HG03354 (cell line): ENCODE measurements around the gene DNAJC10.
"Not testable (repeated sequence)": the region's sequence is repeated elsewhere in the genome, so short reads cannot be mapped to it uniquely, and the experiment has no call there.

Source experiments
- ATAC-seq: cut with Tn5 transposase; IDR thresholded peaks from one replicate; pipeline ENCODE4 v1.9.1; 2021; ENCODE audit warnings: mild to moderate bottlenecking; ENCODE audit not compliant: unreplicated experiment, poor library complexity, severe bottlenecking

The DNAJC10 gene

GRCh38 chr2:182719116-182719515, 3.1 kb downstream of the DNAJC10 start:
- ATAC-seq: not testable (repeated sequence)

- no peak for ATAC-seq
Observed at GRCh38 chr2:182724656-182725055, 8.6 kb downstream of the DNAJC10 start.

- peak; percentile 59 for ATAC-seq
Observed at GRCh38 chr2:182726473-182726872, 10.4 kb downstream of the DNAJC10 start.

GRCh38 chr2:182728014-182728413, 12.0 kb downstream of the DNAJC10 start:
- ATAC-seq: no peak

- no peak for ATAC-seq
Observed at GRCh38 chr2:182729710-182730339, 13.8 kb downstream of the DNAJC10 start.

GRCh38 chr2:182730486-182730885, 14.4 kb downstream of the DNAJC10 start:
- ATAC-seq: no peak

- ATAC-seq: no peak
Observed at GRCh38 chr2:182732736-182733135, 16.7 kb downstream of the DNAJC10 start.

- ATAC-seq: no peak
Observed at GRCh38 chr2:182733572-182733971, 17.5 kb downstream of the DNAJC10 start.

- ATAC-seq: not testable (repeated sequence)
Observed at GRCh38 chr2:182736856-182737255, 20.8 kb downstream of the DNAJC10 start.

GRCh38 chr2:182740701-182741100, 24.6 kb downstream of the DNAJC10 start:
- ATAC-seq: no peak

GRCh38 chr2:182741620-182742019, 25.6 kb downstream of the DNAJC10 start:
- ATAC-seq: no peak

- ATAC-seq: no peak
Observed at GRCh38 chr2:182744490-182744889, 28.4 kb downstream of the DNAJC10 start.

GRCh38 chr2:182745061-182745460, 29.0 kb downstream of the DNAJC10 start:
- ATAC-seq: no peak

- not testable (repeated sequence) for ATAC-seq
Observed at GRCh38 chr2:182745894-182746293, 29.8 kb downstream of the DNAJC10 start.

GRCh38 chr2:182754231-182754630, 38.2 kb downstream of the DNAJC10 start:
- ATAC-seq: no peak

- ATAC-seq: no peak
Observed at GRCh38 chr2:182758379-182758778, 42.3 kb downstream of the DNAJC10 start.

- ATAC-seq: no peak
Observed at GRCh38 chr2:182761903-182762302, 45.8 kb downstream of the DNAJC10 start.

GRCh38 chr2:182763311-182763912, 47.4 kb downstream of the DNAJC10 start:
- ATAC-seq: peak; percentile 59

GRCh38 chr2:182766626-182767025, 50.6 kb downstream of the DNAJC10 start:
- no peak for ATAC-seq

GRCh38 chr2:182767578-182767977, 51.5 kb downstream of the DNAJC10 start:
- peak; percentile 62 for ATAC-seq

- not testable (repeated sequence) for ATAC-seq
Observed at GRCh38 chr2:182768950-182769349, 52.9 kb downstream of the DNAJC10 start.

GRCh38 chr2:182779323-182779722, 63.3 kb downstream of the DNAJC10 start:
- no peak for ATAC-seq
